ENCODE results near the gene HNMT.

HNMT gene

DNA sequence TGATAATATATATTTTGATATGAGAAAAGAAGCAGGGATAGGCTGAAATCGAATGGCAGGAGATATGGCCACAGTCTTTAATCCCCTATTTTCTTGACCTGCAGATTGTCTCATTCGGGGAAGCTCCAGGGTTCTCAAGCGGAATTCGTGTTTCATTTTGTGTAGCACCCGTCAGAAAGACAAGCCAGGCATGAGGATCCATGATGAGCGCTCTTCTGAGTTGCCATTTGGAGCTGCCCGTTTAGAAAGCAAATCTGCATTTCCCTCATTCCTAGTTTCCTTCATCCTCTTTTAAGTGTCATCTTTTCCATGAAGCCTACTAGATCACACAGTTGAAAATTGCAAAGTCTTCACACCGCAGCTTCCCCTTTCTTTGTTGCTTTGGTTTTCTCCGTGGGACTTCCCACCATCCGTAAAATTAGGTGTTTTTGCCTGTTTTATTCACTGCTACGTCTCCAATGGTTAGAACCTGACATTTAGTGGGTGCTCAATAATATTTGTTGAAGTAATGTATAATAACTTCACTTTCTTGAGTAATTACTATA lies 16.9 kb downstream of the HNMT start:
- H2AFZ ChIP-seq (ENCODE audit: low read depth) = no peak overlapping the region
- no peaks in the 10 kb centered on the region for H4K20me1 ChIP-seq (ENCODE audit: insufficient read depth)
- no peak overlapping the region for H3K4me3 ChIP-seq (IDR thresholded peaks at IDR 0.05; ENCODE audit: insufficient read depth, low read depth, low read length)
- H3K36me3 ChIP-seq (ENCODE audit: insufficient read depth) = no peaks in the 10 kb centered on the region
- no peak overlapping the region for H3K27ac ChIP-seq
- H3K4me2 ChIP-seq = no peak overlapping the region
- no peaks in the 10 kb centered on the region for H3K4me1 ChIP-seq (ENCODE audit: low read depth, poor library complexity, severe bottlenecking)
- TF ChIP-seq, protein P1, sequence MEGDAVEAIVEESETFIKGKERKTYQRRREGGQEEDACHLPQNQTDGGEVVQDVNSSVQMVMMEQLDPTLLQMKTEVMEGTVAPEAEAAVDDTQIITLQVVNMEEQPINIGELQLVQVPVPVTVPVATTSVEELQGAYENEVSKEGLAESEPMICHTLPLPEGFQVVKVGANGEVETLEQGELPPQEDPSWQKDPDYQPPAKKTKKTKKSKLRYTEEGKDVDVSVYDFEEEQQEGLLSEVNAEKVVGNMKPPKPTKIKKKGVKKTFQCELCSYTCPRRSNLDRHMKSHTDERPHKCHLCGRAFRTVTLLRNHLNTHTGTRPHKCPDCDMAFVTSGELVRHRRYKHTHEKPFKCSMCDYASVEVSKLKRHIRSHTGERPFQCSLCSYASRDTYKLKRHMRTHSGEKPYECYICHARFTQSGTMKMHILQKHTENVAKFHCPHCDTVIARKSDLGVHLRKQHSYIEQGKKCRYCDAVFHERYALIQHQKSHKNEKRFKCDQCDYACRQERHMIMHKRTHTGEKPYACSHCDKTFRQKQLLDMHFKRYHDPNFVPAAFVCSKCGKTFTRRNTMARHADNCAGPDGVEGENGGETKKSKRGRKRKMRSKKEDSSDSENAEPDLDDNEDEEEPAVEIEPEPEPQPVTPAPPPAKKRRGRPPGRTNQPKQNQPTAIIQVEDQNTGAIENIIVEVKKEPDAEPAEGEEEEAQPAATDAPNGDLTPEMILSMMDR (conservative IDR thresholded peaks at IDR 0.05; ENCODE audit: low read depth, low read length) = no peak
- no peaks in the 10 kb centered on the region for H3K27me3 ChIP-seq (ENCODE audit: insufficient read depth, low read depth)
- no peak overlapping the region for H3K9ac ChIP-seq
- no peaks in the 10 kb centered on the region for H3K79me2 ChIP-seq (ENCODE audit: insufficient read depth, low read depth)

DNA sequence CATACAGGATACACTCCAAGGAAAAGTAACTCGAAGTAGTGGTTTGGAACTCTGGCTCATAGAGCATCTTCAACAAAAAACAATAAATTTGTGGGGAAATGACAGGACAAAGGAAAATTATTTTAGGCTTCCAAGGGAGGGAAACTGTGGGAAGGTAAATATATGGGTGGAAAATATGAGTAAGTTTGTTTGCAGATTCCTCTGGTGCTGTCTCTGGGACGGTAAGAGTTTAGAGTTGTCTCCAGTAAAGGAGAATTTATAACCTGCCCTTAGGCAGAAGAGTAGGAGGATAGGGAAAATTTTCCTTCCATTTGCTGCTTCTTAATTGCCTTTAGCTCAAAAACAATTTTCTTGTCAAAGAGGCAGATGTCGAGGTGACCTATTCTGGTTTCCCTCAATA lies 19.3 kb downstream of the HNMT start:
- no peak overlapping the region for H3K27ac ChIP-seq
- H2AFZ ChIP-seq (ENCODE audit: low read depth) = no peak overlapping the region
- H3K36me3 ChIP-seq (ENCODE audit: insufficient read depth) = no peaks in the 10 kb centered on the region
- H3K4me1 ChIP-seq (ENCODE audit: low read depth, poor library complexity, severe bottlenecking) = no peaks in the 10 kb centered on the region
- H3K27me3 ChIP-seq (ENCODE audit: insufficient read depth, low read depth) = no peaks in the 10 kb centered on the region
- no peaks in the 10 kb centered on the region for H4K20me1 ChIP-seq (ENCODE audit: insufficient read depth)
- no peak overlapping the region for H3K9ac ChIP-seq
- no peaks in the 10 kb centered on the region for H3K79me2 ChIP-seq (ENCODE audit: insufficient read depth, low read depth)
- TF ChIP-seq, protein P1 (conservative IDR thresholded peaks at IDR 0.05; ENCODE audit: low read depth, low read length) = no peak
- no peak overlapping the region for H3K4me2 ChIP-seq
- H3K4me3 ChIP-seq (IDR thresholded peaks at IDR 0.05; ENCODE audit: insufficient read depth, low read depth, low read length) = no peak overlapping the region

DNA sequence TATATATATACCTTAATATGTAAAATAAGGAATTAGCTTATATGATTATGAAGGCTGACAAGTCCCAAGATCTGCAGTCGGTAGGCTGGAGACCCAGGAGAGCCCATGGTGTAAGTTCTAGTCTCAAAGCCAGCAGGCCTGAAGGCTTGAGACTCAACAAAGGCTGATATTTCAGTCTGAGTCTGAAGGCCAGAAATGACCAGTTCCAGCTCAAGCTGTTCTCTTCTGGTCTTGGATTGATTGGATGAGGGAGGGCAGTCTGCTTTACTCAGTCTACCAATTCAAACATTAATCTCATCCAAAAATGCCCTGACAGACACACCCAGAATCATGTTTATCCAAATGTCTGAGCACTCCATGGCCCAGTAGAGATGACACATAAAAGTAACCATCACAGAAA lies 22.0 kb downstream of the HNMT start:
- Histone ChIP-seq H3K27me3 (ENCODE audit: insufficient read depth, low read depth) (no peaks in the 10 kb centered on the region), H4K20me1 (ENCODE audit: insufficient read depth) (no peaks in the 10 kb centered on the region), H3K27ac (no peak overlapping the region), H3K4me2 (no peak overlapping the region), H2AFZ (ENCODE audit: low read depth) (no peak overlapping the region), H3K4me3 (IDR thresholded peaks at IDR 0.05; ENCODE audit: insufficient read depth, low read depth, low read length) (no peak overlapping the region), H3K4me1 (ENCODE audit: low read depth, poor library complexity, severe bottlenecking) (no peaks in the 10 kb centered on the region), H3K9ac (no peak overlapping the region), H3K79me2 (ENCODE audit: insufficient read depth, low read depth) (no peaks in the 10 kb centered on the region), H3K36me3 (ENCODE audit: insufficient read depth) (no peaks in the 10 kb centered on the region)
- TF ChIP-seq, protein P1 (conservative IDR thresholded peaks at IDR 0.05; ENCODE audit: low read depth, low read length) = no peak

DNA sequence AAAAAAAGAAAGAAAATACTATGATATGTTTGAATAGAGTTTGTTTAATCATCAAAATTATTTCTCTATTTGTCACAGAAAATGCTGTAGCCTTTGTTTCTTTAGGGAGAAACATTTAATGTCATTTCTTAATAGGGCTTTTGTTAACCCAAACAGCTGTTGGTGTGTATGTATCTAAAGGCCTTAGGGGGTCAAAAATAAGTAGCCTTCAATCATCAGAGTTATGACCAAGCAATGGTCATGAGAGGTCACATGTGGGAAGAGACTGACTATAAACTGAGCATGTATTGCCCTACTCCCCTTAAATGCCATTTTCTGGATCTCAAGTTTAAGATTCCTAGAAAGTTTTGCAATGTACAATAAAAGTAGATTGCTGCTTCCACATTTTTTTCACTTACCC lies 22.7 kb downstream of the HNMT start:
- Histone ChIP-seq H3K27ac (no peak overlapping the region), H3K4me2 (no peak overlapping the region), H3K4me1 (ENCODE audit: low read depth, poor library complexity, severe bottlenecking) (no peaks in the 10 kb centered on the region), H3K27me3 (ENCODE audit: insufficient read depth, low read depth) (no peaks in the 10 kb centered on the region), H3K4me3 (IDR thresholded peaks at IDR 0.05; ENCODE audit: insufficient read depth, low read depth, low read length) (no peak overlapping the region), H3K9ac (no peak overlapping the region), H2AFZ (ENCODE audit: low read depth) (no peak overlapping the region), H3K36me3 (ENCODE audit: insufficient read depth) (no peaks in the 10 kb centered on the region), H3K79me2 (ENCODE audit: insufficient read depth, low read depth) (no peaks in the 10 kb centered on the region), H4K20me1 (ENCODE audit: insufficient read depth) (no peaks in the 10 kb centered on the region)
- TF ChIP-seq, protein P1 (conservative IDR thresholded peaks at IDR 0.05; ENCODE audit: low read depth, low read length) = no peak

Measured in KMS-11 (cell line).